GM23248 (cell line): Measurements from ENCODE around the gene LRRC59. TPM values are rescaled to one million over a fixed set of nuclear protein-coding genes. Genes with fewer than 3 reads are reported as not detected.

Experiments
- DNase-seq: peaks from one replicate; pipeline ENCODE4 v3.0.0-alpha.2; 2015
- H2AFZ ChIP-seq: fragments of 200-600 bp; sonication (generic); 2 replicates; pipeline ENCODE4 v1.6.1; 2016; ENCODE audit warnings: antibody characterized with exemption
- H3F3A ChIP-seq: fragments of 200-600 bp; sonication (generic); 2 replicates; pipeline ENCODE4 v1.6.1; 2016; ENCODE audit warnings: mild to moderate bottlenecking, antibody characterized with exemption, mixed run types; ENCODE audit not compliant: insufficient read depth
- H3K27ac ChIP-seq: fragments of 200-600 bp; sonication (generic); 2 replicates; pipeline ENCODE4 v1.5.1; 2016; ENCODE audit warnings: mild to moderate bottlenecking
- H3K27me3 ChIP-seq: fragments of 200-600 bp; sonication (generic); replicated peaks from 2 replicates; pipeline ENCODE4 v1.6.1; 2016; ENCODE audit warnings: mild to moderate bottlenecking; ENCODE audit not compliant: insufficient read depth
- H3K36me3 ChIP-seq: fragments of 200-600 bp; sonication (generic); 2 replicates; pipeline ENCODE4 v1.6.1; 2016; ENCODE audit warnings: low read depth, mild to moderate bottlenecking
- H3K4me1 ChIP-seq: fragments of 200-600 bp; sonication (generic); 2 replicates; pipeline ENCODE4 v1.6.1; 2016; ENCODE audit warnings: mild to moderate bottlenecking; ENCODE audit not compliant: insufficient read depth
- H3K4me2 ChIP-seq: fragments of 200-600 bp; sonication (generic); one replicate; pipeline ENCODE4 v1.6.1; 2016; ENCODE audit warnings: mild to moderate bottlenecking; ENCODE audit not compliant: unreplicated experiment
- H3K4me3 ChIP-seq: fragments of 200-600 bp; sonication (generic); 2 replicates; pipeline ENCODE4 v1.5.1; 2016; ENCODE audit warnings: mild to moderate bottlenecking
- H3K79me2 ChIP-seq: fragments of 200-600 bp; sonication (generic); 2 replicates; pipeline ENCODE4 v1.6.1; 2016; ENCODE audit warnings: mild to moderate bottlenecking; ENCODE audit not compliant: insufficient read depth
- H3K9ac ChIP-seq: fragments of 200-600 bp; sonication (generic); 2 replicates; pipeline ENCODE4 v1.6.1; 2016; ENCODE audit warnings: mild to moderate bottlenecking
- H3K9me2 ChIP-seq: fragments of 200-600 bp; sonication (generic); 2 replicates; pipeline ENCODE4 v1.6.1; 2016; ENCODE audit warnings: mixed run types, mild to moderate bottlenecking, moderate library complexity; ENCODE audit not compliant: insufficient read depth
- H3K9me3 ChIP-seq: fragments of 200-600 bp; sonication (generic); one replicate; pipeline ENCODE4 v1.6.1; 2017; ENCODE audit warnings: low read depth
- H4K20me1 ChIP-seq: fragments of 200-600 bp; sonication (generic); 2 replicates; pipeline ENCODE4 v1.6.0; 2016; ENCODE audit not compliant: insufficient read depth
- EZH2 ChIP-seq: fragments of 200-600 bp; sonication (generic); IDR thresholded peaks from 2 replicates; pipeline ENCODE4 v1.6.1; 2018; ENCODE audit warnings: antibody characterized with exemption, mild to moderate bottlenecking; ENCODE audit not compliant: insufficient read depth, poor library complexity, severe bottlenecking
- EZH2phosphoT487 ChIP-seq: fragments of 200-600 bp; sonication (generic); IDR thresholded peaks from 2 replicates; pipeline ENCODE4 v1.6.1; 2018; ENCODE audit warnings: antibody characterized with exemption, moderate library complexity, mild to moderate bottlenecking, low read depth; ENCODE audit not compliant: insufficient read depth
- WGBS, 2 experiments: methylation state at CpG; one replicate each; pipeline ENCODE4 v1.1.6; 2015 to 2017; ENCODE audit warnings: low lambda C conversion rate in 2 of 2, low coverage in 1 of 2; ENCODE audit errors: missing lambda C conversion rate in 2 of 2; 5-methylcytosine and 5-hydroxymethylcytosine counted together
- in situ Hi-C: fragments of 300-500 bp; cut with MboI; formaldehyde crosslinking; loops from 2 replicates; pipeline ENCODE4 v1.15.0; 2020
- polyA plus RNA-seq: library from polyadenylated mRNA; unstranded; fragments of >200 nt; fragmentation: Nextera tagmentation; extraction: Ambion mirVana; gene quantifications from 2 replicates; pipeline ENCODE4 v1.2.1, GENCODE V29; 2016
- total RNA-seq: library from RNA; depleted of rRNA; stranded (reverse); fragments of >200 nt; shearing (Covaris generic); gene quantifications from 2 replicates; pipeline ENCODE4 v1.2.3, GENCODE V29; 2014

The LRRC59 gene
- total and polyA plus RNA-seq, 2 experiments from 2014 or later: 111 to 164 TPM

DNA sequence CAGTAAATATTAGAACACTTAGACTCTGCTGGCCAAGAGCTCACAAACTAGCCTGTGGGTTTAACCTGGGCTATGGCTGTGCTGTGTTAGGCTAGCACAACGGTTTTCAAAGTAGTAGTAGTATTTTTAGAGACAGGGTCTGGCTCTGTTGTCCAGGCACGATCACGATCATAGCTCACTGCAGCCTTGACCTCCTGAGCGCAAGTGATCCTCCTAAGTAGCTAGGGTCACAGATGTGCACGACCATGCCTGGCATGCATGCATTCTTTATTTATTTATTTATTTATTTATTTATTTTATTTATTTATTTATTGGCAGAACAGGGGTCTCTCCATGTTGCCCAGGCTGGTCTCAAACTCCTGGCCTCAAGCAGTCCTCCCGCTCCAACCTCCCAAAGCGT is 34.7 kb downstream of the LRRC59 start:
- H2AFZ ChIP-seq: no peak overlapping the region
- no peaks in the 10 kb centered on the region for H3K79me2 ChIP-seq
- 44 to 48% methylated on average over 7 of the region's 7 CpGs for WGBS, 2 experiments
- H3K4me1 ChIP-seq: peaks cover 5% of the 10 kb centered on the region; the same call in 1 of the 2 replicates
- no peaks in the 10 kb centered on the region for H3K9me2 ChIP-seq
- no peaks in the 10 kb centered on the region for H3K9me3 ChIP-seq
- H3K27ac ChIP-seq: no peak overlapping the region
- no peaks in the 10 kb centered on the region for H4K20me1 ChIP-seq
- no peak for DNase-seq
- H3K27me3 ChIP-seq: no peaks in the 10 kb centered on the region
- H3K36me3 ChIP-seq: peaks cover 7% of the 10 kb centered on the region; the same call in 1 of the 2 replicates
- in situ Hi-C loops: no loop called here
- H3K9ac ChIP-seq: no peak overlapping the region
- H3K4me2 ChIP-seq: no peak overlapping the region
- no peak overlapping the region for H3K4me3 ChIP-seq
- TF ChIP-seq EZH2phosphoT487: no peak
- TF ChIP-seq EZH2: no peak
- H3F3A ChIP-seq: peaks cover 18% of the 10 kb centered on the region; the same call in 1 of the 2 replicates

DNA sequence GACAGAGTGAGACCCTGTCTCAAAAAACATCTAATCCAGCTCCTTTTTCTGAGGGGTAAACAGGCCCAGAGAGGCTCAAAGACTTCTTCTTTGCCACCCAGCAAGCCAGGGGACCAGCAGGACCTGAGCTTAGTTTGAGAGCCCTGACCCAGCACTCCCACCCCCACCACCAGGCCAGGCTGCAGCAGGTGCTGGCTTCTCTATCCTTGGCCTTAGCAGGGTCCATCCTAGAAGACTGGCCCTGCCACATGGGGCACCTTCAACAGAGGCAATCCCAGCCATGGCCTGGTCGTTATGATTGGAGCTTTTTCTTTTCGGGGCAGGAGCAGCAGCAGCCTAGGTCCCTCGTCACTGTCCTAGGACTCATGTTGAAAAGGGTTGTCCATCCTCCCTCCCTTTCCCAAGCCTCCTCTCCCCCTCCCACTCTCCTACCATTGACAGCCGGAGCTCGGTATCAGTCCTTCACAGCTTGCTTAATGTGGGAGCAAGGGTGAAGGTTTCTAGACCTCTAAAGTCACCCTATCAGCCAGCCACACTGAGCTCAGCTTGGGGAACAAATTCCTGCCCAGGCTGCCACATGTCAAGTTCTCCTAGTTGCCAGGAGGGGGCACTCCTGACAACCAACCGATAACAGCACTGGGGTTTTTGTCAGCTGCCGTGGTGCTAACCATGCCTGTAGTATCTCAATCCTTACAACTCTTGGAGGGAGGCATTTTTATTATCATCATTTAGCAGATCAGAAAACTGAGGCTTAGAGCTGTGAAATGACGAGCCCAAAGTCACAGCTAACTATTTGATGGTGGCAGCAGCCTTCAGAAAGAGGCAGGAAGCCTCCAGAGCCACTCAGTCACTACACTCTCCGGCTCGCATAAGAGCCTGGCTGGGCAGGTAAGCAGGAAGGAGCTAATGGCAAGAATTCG is 35.5 kb downstream of the LRRC59 start:
- Histone ChIP-seq H3K9me3 (no peaks in the 10 kb centered on the region), H3K4me3 (no peak overlapping the region), H3K4me1 (peaks cover 5% of the 10 kb centered on the region; the same call in 1 of the 2 replicates), H3K79me2 (no peaks in the 10 kb centered on the region), H3F3A (peaks cover 18% of the 10 kb centered on the region; the same call in 1 of the 2 replicates), H3K36me3 (peaks cover 7% of the 10 kb centered on the region; the same call in 1 of the 2 replicates), H4K20me1 (no peaks in the 10 kb centered on the region), H3K27ac (peak overlapping the region; percentile 36), H3K9ac (peak overlapping the region; percentile 34; the same call in 1 of the 2 replicates), H2AFZ (no peak overlapping the region), H3K27me3 (no peaks in the 10 kb centered on the region), H3K9me2 (no peaks in the 10 kb centered on the region), H3K4me2 (peak overlapping the region; percentile 60)
- peak; percentile 85 for DNase-seq
- in situ Hi-C loops: no loop called here
- WGBS, 2 experiments: 26 to 29% methylated on average over 11 of the region's 11 CpGs
- TF ChIP-seq EZH2phosphoT487 (no peak), EZH2 (no peak)

DNA sequence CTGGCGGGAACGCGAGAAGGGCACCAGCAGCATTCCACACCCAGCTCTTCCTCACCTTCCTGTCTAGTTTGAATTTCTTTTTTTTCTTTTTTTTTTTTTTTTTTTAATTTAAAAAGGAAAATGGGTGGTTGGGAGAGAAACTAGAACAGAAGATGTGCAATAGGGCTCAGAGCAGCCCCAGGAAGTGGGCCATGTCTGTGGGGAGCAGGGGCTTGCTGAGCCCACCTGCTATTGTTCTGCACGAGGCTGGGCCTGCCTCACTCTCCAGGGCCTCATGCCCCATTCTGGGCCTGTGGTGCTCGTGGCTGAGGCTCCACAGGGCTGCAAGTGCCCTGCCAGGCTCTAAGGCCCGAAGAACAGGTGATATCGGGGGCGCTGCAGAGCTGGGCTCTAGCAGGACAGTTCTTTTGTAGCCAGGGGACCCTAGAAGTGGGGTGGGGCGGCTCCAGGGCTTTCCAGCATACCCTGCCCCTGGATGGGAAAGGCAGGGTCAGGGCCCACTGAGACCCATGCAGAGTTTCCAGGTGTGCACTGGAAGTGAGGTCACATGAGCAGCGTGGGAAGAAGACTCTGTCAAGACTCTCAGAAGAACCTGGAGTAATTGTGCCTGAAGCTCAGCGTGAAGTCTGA is 36.7 kb downstream of the LRRC59 start:
- in situ Hi-C loops: no loop called here
- DNase-seq: no peak
- Histone ChIP-seq H3K9me2 (no peaks in the 10 kb centered on the region), H3K4me3 (no peak overlapping the region), H3K36me3 (peaks cover 7% of the 10 kb centered on the region; the same call in 1 of the 2 replicates), H3K4me1 (peaks cover 5% of the 10 kb centered on the region; the same call in 1 of the 2 replicates), H3F3A (peaks cover 18% of the 10 kb centered on the region; the same call in 1 of the 2 replicates), H3K9me3 (no peaks in the 10 kb centered on the region), H3K4me2 (no peak overlapping the region), H3K9ac (no peak overlapping the region), H2AFZ (no peak overlapping the region), H3K79me2 (no peaks in the 10 kb centered on the region), H3K27ac (no peak overlapping the region), H3K27me3 (no peaks in the 10 kb centered on the region), H4K20me1 (no peaks in the 10 kb centered on the region)
- TF ChIP-seq EZH2phosphoT487 (no peak), EZH2 (no peak)
- 84 to 85% methylated on average over 10 to 11 of the region's 11 CpGs for WGBS, 2 experiments

DNA sequence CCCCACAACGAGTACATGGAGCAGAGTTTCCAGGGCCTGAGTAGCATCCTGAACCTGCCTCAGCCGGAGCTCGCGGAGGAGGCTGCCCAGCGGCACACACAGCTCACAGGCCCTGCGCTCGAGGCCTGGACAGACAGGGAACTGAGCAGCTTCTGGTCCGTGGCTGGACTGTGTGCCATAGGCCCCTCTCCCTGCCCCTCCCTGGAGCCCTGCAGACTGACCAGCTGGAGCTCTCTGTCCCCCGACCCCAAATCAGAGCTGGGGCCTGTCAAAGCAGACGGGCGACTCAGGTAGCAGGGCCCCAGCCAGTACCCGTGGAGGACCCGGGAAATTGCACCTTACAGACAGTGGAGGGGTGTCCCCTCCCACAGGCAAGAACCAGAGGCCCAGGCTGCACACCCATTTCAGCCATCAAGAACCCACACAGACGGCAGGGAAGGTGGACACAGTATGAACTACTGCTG is 37.3 kb downstream of the LRRC59 start:
- Histone ChIP-seq H3K4me3 (no peak overlapping the region), H3K27ac (no peak overlapping the region), H3K36me3 (peaks cover 7% of the 10 kb centered on the region; the same call in 1 of the 2 replicates), H3K27me3 (no peaks in the 10 kb centered on the region), H3F3A (peaks cover 18% of the 10 kb centered on the region; the same call in 1 of the 2 replicates), H3K9me3 (no peaks in the 10 kb centered on the region), H3K79me2 (no peaks in the 10 kb centered on the region), H4K20me1 (no peaks in the 10 kb centered on the region), H3K4me2 (no peak overlapping the region), H3K9ac (no peak overlapping the region), H2AFZ (no peak overlapping the region), H3K4me1 (peaks cover 5% of the 10 kb centered on the region; the same call in 1 of the 2 replicates), H3K9me2 (no peaks in the 10 kb centered on the region)
- TF ChIP-seq EZH2: no peak
- no peak for TF ChIP-seq EZH2phosphoT487
- no peak for DNase-seq
- WGBS, 2 experiments: 73 to 79% methylated on average over 10 to 14 of the region's 14 CpGs
- in situ Hi-C loops: no loop called here
